ENCODE data around the gene TPGS2. TPM values are rescaled to one million over a fixed set of nuclear protein-coding genes. Genes with fewer than 3 reads are reported as not detected.

The TPGS2 gene
- total RNA-seq, 1 donor from 2014 or later: 138 TPM

DNA sequence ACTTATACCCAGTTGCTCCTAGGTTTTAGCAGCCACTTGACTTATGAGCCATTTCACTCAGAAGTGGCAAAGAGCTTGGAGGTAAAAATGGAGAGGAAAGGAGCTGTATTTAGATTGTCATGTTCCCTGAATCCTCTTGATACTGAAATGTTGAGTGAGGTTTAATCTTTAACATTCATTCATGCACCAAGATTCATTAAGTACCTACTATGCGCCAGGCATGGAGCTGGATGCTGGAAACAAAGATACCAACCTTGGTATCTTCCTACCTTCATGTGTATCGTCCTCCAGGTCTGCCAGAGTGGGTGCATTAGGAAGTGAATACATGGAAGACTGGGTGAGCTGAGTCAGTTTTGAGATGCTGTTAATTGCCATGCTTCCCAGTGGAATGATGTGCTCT, 23.7 kb downstream of the TPGS2 start:
- TF ChIP-seq, protein P1, sequence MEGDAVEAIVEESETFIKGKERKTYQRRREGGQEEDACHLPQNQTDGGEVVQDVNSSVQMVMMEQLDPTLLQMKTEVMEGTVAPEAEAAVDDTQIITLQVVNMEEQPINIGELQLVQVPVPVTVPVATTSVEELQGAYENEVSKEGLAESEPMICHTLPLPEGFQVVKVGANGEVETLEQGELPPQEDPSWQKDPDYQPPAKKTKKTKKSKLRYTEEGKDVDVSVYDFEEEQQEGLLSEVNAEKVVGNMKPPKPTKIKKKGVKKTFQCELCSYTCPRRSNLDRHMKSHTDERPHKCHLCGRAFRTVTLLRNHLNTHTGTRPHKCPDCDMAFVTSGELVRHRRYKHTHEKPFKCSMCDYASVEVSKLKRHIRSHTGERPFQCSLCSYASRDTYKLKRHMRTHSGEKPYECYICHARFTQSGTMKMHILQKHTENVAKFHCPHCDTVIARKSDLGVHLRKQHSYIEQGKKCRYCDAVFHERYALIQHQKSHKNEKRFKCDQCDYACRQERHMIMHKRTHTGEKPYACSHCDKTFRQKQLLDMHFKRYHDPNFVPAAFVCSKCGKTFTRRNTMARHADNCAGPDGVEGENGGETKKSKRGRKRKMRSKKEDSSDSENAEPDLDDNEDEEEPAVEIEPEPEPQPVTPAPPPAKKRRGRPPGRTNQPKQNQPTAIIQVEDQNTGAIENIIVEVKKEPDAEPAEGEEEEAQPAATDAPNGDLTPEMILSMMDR (IDR thresholded peaks at IDR 0.05; ENCODE audit: unreplicated experiment): no peak
- Mint-ChIP-seq H3K4me3 (ENCODE audit: unreplicated experiment) (no peak overlapping the region), H3K27me3 (ENCODE audit: unreplicated experiment) (no peaks in the 10 kb centered on the region), H3K4me1 (ENCODE audit: unreplicated experiment) (no peaks in the 10 kb centered on the region), H3K27ac (ENCODE audit: unreplicated experiment) (no peak overlapping the region), H3K36me3 (ENCODE audit: low read depth, unreplicated experiment) (peaks cover 53% of the 10 kb centered on the region), H3K9me3 (ENCODE audit: unreplicated experiment) (no peaks in the 10 kb centered on the region)
- DNase-seq (ENCODE audit: low spot score): no peak

DNA sequence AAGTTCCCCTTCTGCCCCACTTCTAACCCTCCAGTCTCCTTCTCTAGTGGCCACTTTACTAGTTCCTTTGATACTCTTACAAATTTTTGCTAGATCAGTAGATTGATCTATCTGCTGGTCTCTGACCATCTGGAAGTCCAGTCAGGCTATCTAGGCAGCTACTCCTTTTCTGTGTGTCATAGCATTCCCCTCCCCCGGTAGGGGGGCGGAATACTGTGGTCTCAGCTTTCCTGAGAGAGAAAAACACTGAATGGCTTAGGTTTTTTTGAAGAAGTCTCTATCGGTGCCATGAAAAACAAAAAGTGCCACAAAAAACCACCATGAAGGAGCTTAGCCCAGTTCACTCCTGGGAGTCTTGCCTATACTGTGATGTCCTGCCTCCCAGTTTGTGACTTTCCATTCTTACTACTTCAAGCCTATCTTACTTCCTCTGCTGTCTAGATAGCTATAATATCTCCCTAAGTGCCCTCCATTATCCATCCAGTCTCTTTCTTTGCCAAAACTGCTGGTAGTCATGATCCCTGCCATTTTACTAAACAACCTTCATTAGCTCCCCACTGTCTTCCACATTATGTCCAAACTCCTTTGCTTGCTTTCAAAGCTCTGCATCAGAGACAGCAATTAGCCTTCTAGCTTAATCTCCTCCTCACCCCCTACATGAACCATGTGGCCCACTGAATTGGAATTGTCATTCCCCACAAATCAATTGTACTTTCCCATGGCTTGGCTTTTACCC, 29.9 kb downstream of the TPGS2 start:
- H3K9me3 Mint-ChIP-seq (ENCODE audit: unreplicated experiment): no peaks in the 10 kb centered on the region
- no peak for DNase-seq (ENCODE audit: low spot score)
- no peaks in the 10 kb centered on the region for H3K4me1 Mint-ChIP-seq (ENCODE audit: unreplicated experiment)
- H3K36me3 Mint-ChIP-seq (ENCODE audit: low read depth, unreplicated experiment): peaks cover 42% of the 10 kb centered on the region
- H3K27me3 Mint-ChIP-seq (ENCODE audit: unreplicated experiment): no peaks in the 10 kb centered on the region
- H3K4me3 Mint-ChIP-seq (ENCODE audit: unreplicated experiment): no peak overlapping the region
- no peak overlapping the region for H3K27ac Mint-ChIP-seq (ENCODE audit: unreplicated experiment)
- TF ChIP-seq, protein P1 (IDR thresholded peaks at IDR 0.05; ENCODE audit: unreplicated experiment): no peak

DNA sequence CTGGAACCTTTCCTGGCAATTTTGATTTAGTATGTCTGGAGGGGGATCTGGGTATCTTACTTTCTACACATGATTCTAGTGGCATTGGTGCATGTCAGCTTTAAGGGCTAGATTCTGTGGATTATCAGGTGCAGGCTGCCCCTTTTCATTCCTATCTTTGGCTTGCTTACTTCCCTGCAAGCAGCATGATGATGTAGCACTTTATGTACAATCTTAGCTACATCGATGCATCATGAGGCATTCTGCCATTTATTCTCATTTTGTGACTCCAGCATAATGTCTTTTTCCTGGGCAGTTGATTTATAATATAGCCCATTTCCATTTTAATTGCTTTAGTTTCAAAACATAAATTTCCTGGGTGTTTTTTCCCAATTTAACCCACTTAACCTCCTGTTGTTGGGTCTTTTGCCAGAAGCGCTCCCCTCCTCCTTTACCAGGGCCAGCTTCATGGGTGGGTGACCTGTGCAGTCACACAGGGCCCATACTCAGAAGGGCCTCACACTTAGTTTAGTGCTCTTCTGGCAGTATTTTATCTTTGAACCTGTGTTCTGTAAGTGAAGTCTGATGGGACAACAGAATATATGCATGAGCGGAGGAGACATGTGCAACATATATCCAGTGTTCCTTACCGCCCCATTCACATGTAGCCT, 36.0 kb downstream of the TPGS2 start:
- H3K36me3 Mint-ChIP-seq (ENCODE audit: low read depth, unreplicated experiment): peaks cover 46% of the 10 kb centered on the region
- H3K27ac Mint-ChIP-seq (ENCODE audit: unreplicated experiment): no peak overlapping the region
- no peaks in the 10 kb centered on the region for H3K27me3 Mint-ChIP-seq (ENCODE audit: unreplicated experiment)
- H3K9me3 Mint-ChIP-seq (ENCODE audit: unreplicated experiment): no peaks in the 10 kb centered on the region
- TF ChIP-seq, protein P1 (IDR thresholded peaks at IDR 0.05; ENCODE audit: unreplicated experiment): no peak
- no peak overlapping the region for H3K4me3 Mint-ChIP-seq (ENCODE audit: unreplicated experiment)
- peaks cover 5% of the 10 kb centered on the region for H3K4me1 Mint-ChIP-seq (ENCODE audit: unreplicated experiment)
- no peak for DNase-seq (ENCODE audit: low spot score)

DNA sequence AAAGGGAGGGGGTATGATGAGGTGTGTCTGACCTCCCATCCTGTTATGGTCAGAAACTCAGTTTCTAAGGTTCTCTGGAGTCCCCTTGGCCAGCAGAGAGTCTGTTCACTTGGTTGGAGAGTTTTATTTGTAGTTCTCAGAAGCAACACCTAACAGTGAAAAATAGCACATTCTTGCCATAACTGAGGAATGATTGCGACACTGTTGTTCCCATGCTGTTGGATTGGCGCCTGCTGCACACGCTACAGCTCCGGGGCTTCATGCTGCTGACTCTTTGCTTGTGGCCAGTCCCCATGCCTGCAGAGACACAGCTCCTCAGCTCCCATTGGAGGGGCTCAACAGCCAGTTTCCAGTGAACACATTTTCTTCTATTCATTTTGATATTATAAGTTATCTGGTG, 42.1 kb downstream of the TPGS2 start:
- Mint-ChIP-seq H3K4me3 (ENCODE audit: unreplicated experiment) (no peak overlapping the region), H3K36me3 (ENCODE audit: low read depth, unreplicated experiment) (peaks cover 21% of the 10 kb centered on the region), H3K27me3 (ENCODE audit: unreplicated experiment) (peaks cover 4% of the 10 kb centered on the region), H3K9me3 (ENCODE audit: unreplicated experiment) (no peaks in the 10 kb centered on the region), H3K4me1 (ENCODE audit: unreplicated experiment) (peaks cover 5% of the 10 kb centered on the region), H3K27ac (ENCODE audit: unreplicated experiment) (no peak overlapping the region)
- TF ChIP-seq, protein P1 (IDR thresholded peaks at IDR 0.05; ENCODE audit: unreplicated experiment): no peak
- DNase-seq (ENCODE audit: low spot score): no peak

DNA sequence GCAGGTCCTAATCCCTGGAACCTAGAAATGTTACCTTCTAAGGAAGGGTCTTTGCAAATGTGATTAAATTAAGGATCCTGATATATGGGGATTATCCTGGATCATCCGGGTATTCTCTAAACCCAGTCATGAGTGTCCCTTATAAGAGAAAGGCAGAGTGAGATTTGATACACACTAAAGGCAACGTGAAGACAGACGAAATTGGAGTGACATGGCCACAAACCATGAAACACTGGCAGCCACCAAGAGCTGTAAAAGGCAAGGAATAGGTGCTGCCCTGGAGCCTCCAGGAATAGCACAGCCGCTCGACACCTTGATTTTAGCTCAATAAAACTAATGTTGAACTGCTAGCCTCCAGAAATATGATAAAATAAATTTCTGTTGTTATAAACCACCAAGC, 45.0 kb downstream of the TPGS2 start:
- H3K36me3 Mint-ChIP-seq (ENCODE audit: low read depth, unreplicated experiment): peaks cover 4% of the 10 kb centered on the region
- no peaks in the 10 kb centered on the region for H3K4me1 Mint-ChIP-seq (ENCODE audit: unreplicated experiment)
- TF ChIP-seq, protein P1 (IDR thresholded peaks at IDR 0.05; ENCODE audit: unreplicated experiment): no peak
- H3K27me3 Mint-ChIP-seq (ENCODE audit: unreplicated experiment): peaks cover 4% of the 10 kb centered on the region
- H3K9me3 Mint-ChIP-seq (ENCODE audit: unreplicated experiment): no peaks in the 10 kb centered on the region
- no peak overlapping the region for H3K4me3 Mint-ChIP-seq (ENCODE audit: unreplicated experiment)
- H3K27ac Mint-ChIP-seq (ENCODE audit: unreplicated experiment): no peak overlapping the region
- no peak for DNase-seq (ENCODE audit: low spot score)
